GM12873 (cell line): ENCODE data around the gene PCDHAC2.

Experiments
- CTCF ChIP-seq: IDR thresholded peaks from 2 replicates; pipeline ENCODE4 v1.5.1; 2012; ENCODE audit warnings: low read depth, mild to moderate bottlenecking, moderate library complexity, low read length, control low read depth; ENCODE audit not compliant: insufficient read depth; ENCODE audit errors: missing control alignments

PCDHAC2 gene

GRCh38 chr5:141017943-141018342 is 51.7 kb downstream of the PCDHAC2 start:
- no peak for TF ChIP-seq CTCF
